ENCODE measurements around the gene CSF1. TPM values are rescaled to one million over a fixed set of nuclear protein-coding genes. Genes with fewer than 3 reads are reported as not detected.
A peak's percentile ranks its signal among the peaks of the same experiment; 100 is the strongest.

The CSF1 gene
- total and polyA plus RNA-seq, 12 donors = 6.3 to 26.2 (median 13.0) TPM

GRCh38 chr1:109887271-109887670, 23.4 kb upstream of the CSF1 start:
- Histone ChIP-seq H3K27me3 (no peaks in the 10 kb centered on the region), H3K4me1 (peaks cover 16 to 67% (median 43%) of the 10 kb centered on the region in 9 donors), H3K9me3 (no peaks in the 10 kb centered on the region), H3K36me3 (no peaks in the 10 kb centered on the region), H3K27ac (peak overlapping the region in 1 of 10 donors; percentile 77), H3K4me3 (no peak overlapping the region)
- no peak for TF ChIP-seq CTCF (IDR thresholded peaks at IDR 0.05)
- no peak for DNase-seq
- intact Hi-C loops (cut with DNase I) = no loop called here
- 81 to 82% methylated on average over 8 of the region's 8 CpGs for WGBS, 2 donors
- no peak for ATAC-seq

- H3K4me1 ChIP-seq = peaks cover 19 to 70% (median 43%) of the 10 kb centered on the region in 9 donors
- TF ChIP-seq CTCF (IDR thresholded peaks at IDR 0.05) = no peak
- ATAC-seq (no peak), DNase-seq (no peak)
- peak overlapping the region in 1 of 10 donors; percentile 77 for H3K27ac ChIP-seq
- no peak overlapping the region for H3K4me3 ChIP-seq
- no peaks in the 10 kb centered on the region for H3K36me3 ChIP-seq
- intact Hi-C loops (cut with DNase I) = no loop called here
- H3K27me3 ChIP-seq = no peaks in the 10 kb centered on the region
- WGBS, 2 donors = 89 to 93% methylated on average over 10 of the region's 10 CpGs
- H3K9me3 ChIP-seq = no peaks in the 10 kb centered on the region
Measured at GRCh38 chr1:109887884-109888283, 22.8 kb upstream of the CSF1 start.

DNA sequence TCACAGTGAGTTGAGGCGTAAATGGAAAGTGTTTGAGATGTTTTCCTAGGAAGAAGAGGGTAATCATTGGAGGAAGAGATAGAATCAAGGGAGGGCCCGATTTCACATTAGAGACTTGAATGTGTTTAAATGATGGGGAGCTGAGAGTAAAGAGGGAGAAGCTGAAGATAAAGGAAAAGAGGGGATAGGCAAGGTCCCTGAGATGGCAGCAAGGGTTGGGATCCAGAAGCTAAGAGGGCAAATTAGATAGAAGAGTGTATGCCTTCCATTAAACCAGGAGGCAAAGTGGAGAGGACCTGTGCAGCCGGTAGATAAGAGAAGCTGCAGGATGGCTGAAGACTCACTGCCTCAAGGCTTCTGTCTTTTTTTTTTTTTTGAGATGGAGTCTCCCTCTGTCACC, 21.6 kb upstream of the CSF1 start:
- intact Hi-C loops (cut with DNase I) = no loop called here
- WGBS, 2 donors = 94 to 98% methylated on average over 3 of the region's 3 CpGs
- no peak for TF ChIP-seq CTCF (IDR thresholded peaks at IDR 0.05)
- no peaks in the 10 kb centered on the region for H3K36me3 ChIP-seq
- H3K4me1 ChIP-seq = peaks cover 14 to 68% (median 41%) of the 10 kb centered on the region in 9 donors
- H3K4me3 ChIP-seq = no peak overlapping the region
- DNase-seq (no peak), ATAC-seq (no peak)
- no peaks in the 10 kb centered on the region for H3K9me3 ChIP-seq
- no peak overlapping the region for H3K27ac ChIP-seq
- no peaks in the 10 kb centered on the region for H3K27me3 ChIP-seq

DNA sequence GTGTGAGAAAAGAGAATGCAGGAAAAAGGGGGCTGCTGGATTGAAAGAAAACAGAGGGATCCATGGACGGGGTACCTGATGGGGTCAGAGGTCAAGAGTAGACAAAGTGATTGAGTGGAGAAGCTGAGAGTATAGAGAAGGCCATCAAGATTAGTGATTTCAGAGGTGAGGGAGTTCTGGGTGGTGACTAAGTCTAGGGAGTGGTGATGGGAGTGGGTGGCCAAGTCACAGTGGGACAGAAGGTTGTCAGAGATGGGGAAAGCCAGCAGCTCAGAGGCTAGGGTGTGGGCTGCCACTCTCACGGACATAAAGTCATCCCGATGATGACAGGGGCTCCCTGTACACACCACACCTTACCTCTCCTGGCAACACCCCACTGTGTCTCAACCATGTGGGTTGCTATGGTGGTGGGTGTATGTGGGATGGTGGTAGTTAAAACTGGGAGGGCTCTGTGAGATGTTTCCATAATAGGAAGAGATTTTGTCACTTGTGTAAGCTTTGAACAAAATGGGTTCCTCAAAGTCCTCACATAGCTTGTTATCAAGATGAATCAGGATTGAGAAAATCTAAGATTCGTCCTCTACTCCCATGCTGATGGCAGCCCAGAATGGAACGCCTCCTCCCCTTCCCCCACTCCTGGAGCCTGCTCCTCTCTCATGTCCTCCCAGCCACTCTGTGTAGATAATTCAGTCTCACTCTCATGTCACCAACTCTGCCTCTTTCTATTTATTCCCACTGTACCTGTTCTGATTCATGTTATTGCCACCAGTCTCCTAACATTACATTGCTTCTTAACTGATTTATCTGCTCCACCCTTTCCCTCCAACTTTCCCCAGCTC, 20.3 kb upstream of the CSF1 start:
- no peak for DNase-seq
- no peak for TF ChIP-seq CTCF (IDR thresholded peaks at IDR 0.05)
- H3K27ac ChIP-seq = no peak overlapping the region
- H3K27me3 ChIP-seq = no peaks in the 10 kb centered on the region
- intact Hi-C loops (cut with DNase I) = loop anchor here in 1 of 10 donors (5.0 kb wide), 1 partner anchor 38 kb away; no protein-coding TSS in a partner anchor
- 76 to 77% methylated on average over 5 of the region's 5 CpGs for WGBS, 2 donors
- no peaks in the 10 kb centered on the region for H3K9me3 ChIP-seq
- peaks cover 9 to 69% (median 38%) of the 10 kb centered on the region in 9 donors for H3K4me1 ChIP-seq
- ATAC-seq = peak in 5 of 8 donors; percentile 11 to 77 (median 60)
- H3K36me3 ChIP-seq = no peaks in the 10 kb centered on the region
- no peak overlapping the region for H3K4me3 ChIP-seq
